K562 (cell line): Measurements from ENCODE around the gene EXOC4.

Source experiments
- BACH1 ChIP-seq: fragments of 200-800 bp; sonication (Bioruptor generic); IDR thresholded peaks from 2 replicates; pipeline ENCODE4 v1.6.1; 2016; ENCODE audit warnings: missing genetic modification characterization, missing compliant biosample characterization
- FOXA1 ChIP-seq: fragments of 450-650 bp; IDR thresholded peaks from 2 replicates; pipeline ENCODE4 v1.6.1; 2016; ENCODE audit warnings: mild to moderate bottlenecking, borderline replicate concordance
- HOMEZ ChIP-seq: fragments of 250-450 bp; sonication (Bioruptor Pico); IDR thresholded peaks from 2 replicates; pipeline ENCODE4 v1.4.0; 2020; ENCODE audit warnings: mild to moderate bottlenecking, moderate library complexity
- NRF1 ChIP-seq, 2 experiments: fragments of 450-650 bp; IDR thresholded peaks in 1 of 2; conservative IDR thresholded peaks in 1 of 2; 2 replicates each; pipeline ENCODE4 v1.6.1; 2014; ENCODE audit warnings: mild to moderate bottlenecking in 2 of 2
- POLR2A ChIP-seq: fragments of 450-650 bp; conservative IDR thresholded peaks from 2 replicates; pipeline ENCODE4 v1.6.1; 2016
- POLR2AphosphoS5 ChIP-seq: IDR thresholded peaks from 2 replicates; pipeline ENCODE4 v1.6.1; 2011; ENCODE audit warnings: mild to moderate bottlenecking, low read depth, low read length, moderate library complexity; ENCODE audit not compliant: control insufficient read depth, insufficient read depth
- RNF219 ChIP-seq: fragments of 250-450 bp; sonication (Bioruptor Pico); IDR thresholded peaks from 2 replicates; pipeline ENCODE4 v1.5.0; 2022; ENCODE audit warnings: mild to moderate bottlenecking
- SREBF1 ChIP-seq: fragments of 150-350 bp; IDR thresholded peaks from 2 replicates; pipeline ENCODE4 v1.6.1; 2014; ENCODE audit warnings: antibody characterized with exemption, low read depth, low read length, borderline replicate concordance
- SREBF2 ChIP-seq: sonication (generic); formaldehyde crosslinking; IDR thresholded peaks from 2 replicates; pipeline ENCODE4 v1.4.0; 2020; ENCODE audit warnings: mild to moderate bottlenecking, missing genetic modification reagents
- STAT5B ChIP-seq: fragments of 250-450 bp; sonication (Bioruptor Pico); IDR thresholded peaks from 2 replicates; pipeline ENCODE4 v1.8.0; 2021; ENCODE audit warnings: mild to moderate bottlenecking, inconsistent platforms
- TF ChIP-seq, protein P1 (sequence below), 3 experiments: IDR thresholded peaks in 2 of 3; conservative IDR thresholded peaks in 1 of 3; 2 replicates each; pipeline ENCODE4 v1.5.1; 2011 to 2012; ENCODE audit warnings: low read length in 3 of 3, mild to moderate bottlenecking in 3 of 3, control low read depth in 2 of 3, improper control_type of control experiment in 1 of 3, inconsistent platforms in 1 of 3, low read depth in 1 of 3, mixed read lengths in 1 of 3, moderate library complexity in 1 of 3; ENCODE audit not compliant: insufficient read depth in 2 of 3
- TF ChIP-seq, protein P2 (sequence below), 2 experiments: fragments of 450-650 bp in 1 of 2; sonication (generic) in 1 of 2; formaldehyde crosslinking in 1 of 2; IDR thresholded peaks in 1 of 2; conservative IDR thresholded peaks in 1 of 2; 2 replicates each; pipeline versions ENCODE4 v1.6.1 to v1.8.1; 2016 to 2023; ENCODE audit warnings: mild to moderate bottlenecking in 2 of 2, moderate library complexity in 2 of 2, inconsistent platforms in 1 of 2, missing genetic modification reagents in 1 of 2

- TF ChIP-seq, protein P1, sequence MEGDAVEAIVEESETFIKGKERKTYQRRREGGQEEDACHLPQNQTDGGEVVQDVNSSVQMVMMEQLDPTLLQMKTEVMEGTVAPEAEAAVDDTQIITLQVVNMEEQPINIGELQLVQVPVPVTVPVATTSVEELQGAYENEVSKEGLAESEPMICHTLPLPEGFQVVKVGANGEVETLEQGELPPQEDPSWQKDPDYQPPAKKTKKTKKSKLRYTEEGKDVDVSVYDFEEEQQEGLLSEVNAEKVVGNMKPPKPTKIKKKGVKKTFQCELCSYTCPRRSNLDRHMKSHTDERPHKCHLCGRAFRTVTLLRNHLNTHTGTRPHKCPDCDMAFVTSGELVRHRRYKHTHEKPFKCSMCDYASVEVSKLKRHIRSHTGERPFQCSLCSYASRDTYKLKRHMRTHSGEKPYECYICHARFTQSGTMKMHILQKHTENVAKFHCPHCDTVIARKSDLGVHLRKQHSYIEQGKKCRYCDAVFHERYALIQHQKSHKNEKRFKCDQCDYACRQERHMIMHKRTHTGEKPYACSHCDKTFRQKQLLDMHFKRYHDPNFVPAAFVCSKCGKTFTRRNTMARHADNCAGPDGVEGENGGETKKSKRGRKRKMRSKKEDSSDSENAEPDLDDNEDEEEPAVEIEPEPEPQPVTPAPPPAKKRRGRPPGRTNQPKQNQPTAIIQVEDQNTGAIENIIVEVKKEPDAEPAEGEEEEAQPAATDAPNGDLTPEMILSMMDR (IDR thresholded peaks at IDR 0.05 in 2 of 3, conservative IDR thresholded peaks at IDR 0.05 in 1 of 3; ENCODE audit: insufficient read depth in 2 of 3, low read depth in 1 of 3, low read length in 3 of 3), result no peak
- TF ChIP-seq BACH1 (tag) (no peak), HOMEZ (no peak), RNF219 (CRISPR knock-in tag) (no peak), STAT5B (CRISPR knock-in tag) (no peak), SREBF1 (no peak), SREBF2 (CRISPR knock-in tag) (no peak), POLR2A (no peak), NRF1 (conservative IDR thresholded peaks at IDR 0.05 in 1 of 2, IDR thresholded peaks at IDR 0.05 in 1 of 2) (no peak), FOXA1 (no peak), POLR2AphosphoS5 (no peak)
- TF ChIP-seq, protein P2, sequence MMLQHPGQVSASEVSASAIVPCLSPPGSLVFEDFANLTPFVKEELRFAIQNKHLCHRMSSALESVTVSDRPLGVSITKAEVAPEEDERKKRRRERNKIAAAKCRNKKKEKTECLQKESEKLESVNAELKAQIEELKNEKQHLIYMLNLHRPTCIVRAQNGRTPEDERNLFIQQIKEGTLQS (IDR thresholded peaks at IDR 0.05), result no peak
- TF ChIP-seq, protein P2 (CRISPR knock-in tag; conservative IDR thresholded peaks at IDR 0.05), result no peak
Observed at GRCh38 chr7:133511252-133511651, 258.4 kb downstream of the EXOC4 start.
